GM12891 (cell line): ENCODE results near the gene ZKSCAN3.

Experiments used
- PAX5 ChIP-seq: IDR thresholded peaks from 2 replicates; pipeline ENCODE4 v1.6.1; 2011; ENCODE audit warnings: low read length, moderate library complexity, mild to moderate bottlenecking; ENCODE audit not compliant: insufficient read depth, severe bottlenecking
- POLR2A ChIP-seq: IDR thresholded peaks from 2 replicates; pipeline ENCODE4 v1.6.1; 2011; ENCODE audit warnings: low read depth, low read length, control low read depth
- POLR2AphosphoS5 ChIP-seq: IDR thresholded peaks from 2 replicates; pipeline ENCODE4 v1.6.1; 2011; ENCODE audit warnings: low read depth, low read length, control low read depth
- SPI1 ChIP-seq: IDR thresholded peaks from 2 replicates; pipeline ENCODE4 v1.6.1; 2011; ENCODE audit warnings: low read depth, low read length, control low read depth
- TAF1 ChIP-seq: IDR thresholded peaks from 2 replicates; pipeline ENCODE4 v1.6.1; 2011; ENCODE audit warnings: low read depth, low read length, control low read depth

GRCh38 chr6:28345201-28345600 lies 4.5 kb upstream of the ZKSCAN3 start:
- TF ChIP-seq POLR2AphosphoS5 (no peak), POLR2A (no peak), TAF1 (no peak), SPI1 (no peak), PAX5 (no peak)
